Stimulated activated CD4-positive, alpha-beta T cell treated with anti-CD3 and anti-CD28 coated beads, Interleukin-1b, Interleukin-23, amount 100 ng/mL, for 24 hours (primary cell): ENCODE measurements around the gene CDH10.

Experiments
- DNase-seq, 4 experiments: peaks; one replicate each; pipeline ENCODE4 v3.0.0-alpha.2; 2020; ENCODE audit warnings: low read depth in 4 of 4, low spot score in 1 of 4

The CDH10 gene

GRCh38 chr5:24602188-24602587 is 42.6 kb downstream of the CDH10 start:
- DNase-seq: no peak

- DNase-seq: no peak
These were observed 45.8 kb downstream of the CDH10 start for GRCh38 chr5:24598956-24599355.

GRCh38 chr5:24595329-24595728 is 49.4 kb downstream of the CDH10 start:
- DNase-seq: no peak

- no peak for DNase-seq
These were observed 53.4 kb downstream of the CDH10 start for GRCh38 chr5:24591426-24591825.

GRCh38 chr5:24589566-24589965 is 55.2 kb downstream of the CDH10 start:
- DNase-seq: no peak

- no peak for DNase-seq
These were observed 59.0 kb downstream of the CDH10 start for GRCh38 chr5:24585751-24586150.

- no peak for DNase-seq
These were observed 73.5 kb downstream of the CDH10 start for GRCh38 chr5:24571302-24571701.

GRCh38 chr5:24566933-24567332 is 77.8 kb downstream of the CDH10 start:
- no peak for DNase-seq

GRCh38 chr5:24555229-24555628 is 89.5 kb downstream of the CDH10 start:
- DNase-seq: no peak

- DNase-seq: no peak
These were observed 97.6 kb downstream of the CDH10 start for GRCh38 chr5:24547132-24547531.

GRCh38 chr5:24539613-24540012 is 105.2 kb downstream of the CDH10 start:
- DNase-seq: no peak

GRCh38 chr5:24538346-24538745 is 106.4 kb downstream of the CDH10 start:
- DNase-seq: no peak

GRCh38 chr5:24535646-24536045 is 109.1 kb downstream of the CDH10 start:
- DNase-seq: no peak

- no peak for DNase-seq
These were observed 113.9 kb downstream of the CDH10 start for GRCh38 chr5:24530906-24531305.

- no peak for DNase-seq
These were observed 119.4 kb downstream of the CDH10 start for GRCh38 chr5:24525414-24525813.

GRCh38 chr5:24512423-24512822 is 132.4 kb downstream of the CDH10 start:
- no peak for DNase-seq

GRCh38 chr5:24510523-24510988 is 134.2 kb downstream of the CDH10 start:
- DNase-seq: no peak

- no peak for DNase-seq
These were observed 134.8 kb downstream of the CDH10 start for GRCh38 chr5:24509943-24510342.

GRCh38 chr5:24505258-24505657 is 139.5 kb downstream of the CDH10 start:
- DNase-seq: no peak

- no peak for DNase-seq
These were observed 147.1 kb downstream of the CDH10 start for GRCh38 chr5:24497591-24498157.

GRCh38 chr5:24497145-24497544 is 147.6 kb downstream of the CDH10 start:
- no peak for DNase-seq

- DNase-seq: no peak
These were observed 148.5 kb downstream of the CDH10 start for GRCh38 chr5:24496268-24496667.

GRCh38 chr5:24492229-24492628 is 152.5 kb downstream of the CDH10 start:
- no peak for DNase-seq

GRCh38 chr5:24491490-24491889 is 153.3 kb downstream of the CDH10 start:
- DNase-seq: no peak
